K562 (cell line): Measurements from ENCODE around the gene PARD3. TPM values are rescaled to one million over a fixed set of nuclear protein-coding genes. Genes with fewer than 3 reads are reported as not detected.

ENCODE experiments used
- ATAC-seq: fragments of 200-7000 bp; cut with Tn5 transposase; 3 replicates; pipeline ENCODE4 v1.9.1; 2020; ENCODE audit warnings: moderate library complexity
- BruUV-seq: library from RNA; stranded (reverse); fragments of 400-500 nt; replicated peaks from 2 replicates; lab custom pipeline; 2021; lab: Mats Ljungman, UMichigan
- CTCF ChIA-PET: fragments of 300-600 bp; formaldehyde crosslinking; extraction: SDS; loops from one replicate; lab custom pipeline; 2021; ENCODE audit warnings: low intra/inter-chr PET ratio; lab: Yijun Ruan, JAX
- POLR2A ChIA-PET: fragments of 300-600, 350-650 bp; sonication (Branson Sonifier 250); formaldehyde crosslinking; extraction: SDS; loops from one replicate; lab custom pipeline; 2021; ENCODE audit warnings: antibody characterized with exemption, inconsistent platforms; lab: Yijun Ruan, JAX
- DNase-seq, 4 experiments: peaks; one replicate each; pipeline versions ENCODE4 v3.0.0 to v3.0.0-alpha.2; 2011 to 2018; ENCODE audit warnings: low spot score in 3 of 4, mixed read lengths in 3 of 4; ENCODE audit errors: extremely low read depth in 1 of 4
- FAIRE-seq: peaks from 2 replicates; lab custom pipeline; 2011; peaks lifted over from hg19 to GRCh38; lab: Jason Lieb, UNC
- H2AFZ ChIP-seq: 2 replicates; pipeline ENCODE4 v1.6.0; 2011; ENCODE audit warnings: low read depth, low read length, control low read depth, inconsistent platforms
- H3K27ac ChIP-seq: fragments of 200-600 bp; 3 replicates; pipeline ENCODE4 v1.8.0; 2011; ENCODE audit warnings: low read depth, mild to moderate bottlenecking, control low read depth, inconsistent platforms, low read length, moderate library complexity, mixed read lengths; ENCODE audit errors: extremely low read depth
- H3K27me3 ChIP-seq, 2 experiments: fragments of 300-600 bp in 1 of 2; 2 replicates in 1 of 2; 3 replicates in 1 of 2; pipeline versions ENCODE4 v1.6.0 to v1.8.0; 2011; ENCODE audit warnings: inconsistent platforms in 2 of 2, low read length in 2 of 2, mild to moderate bottlenecking in 1 of 2, mixed read lengths in 1 of 2, moderate library complexity in 1 of 2; ENCODE audit not compliant: control insufficient read depth in 2 of 2, insufficient read depth in 2 of 2
- H3K36me3 ChIP-seq: fragments of 300-600 bp; 3 replicates; pipeline ENCODE4 v1.8.0; 2011; ENCODE audit warnings: mild to moderate bottlenecking, low read length, inconsistent platforms; ENCODE audit not compliant: control insufficient read depth, insufficient read depth
- H3K4me1 ChIP-seq, 2 experiments: fragments of 200-600 bp in 1 of 2; replicated peaks in 1 of 2; 2 replicates in 1 of 2; 3 replicates in 1 of 2; pipeline versions ENCODE4 v1.5.1 to v1.8.0; 2011; ENCODE audit warnings: inconsistent platforms in 2 of 2, low read length in 2 of 2, mild to moderate bottlenecking in 1 of 2, mixed read lengths in 1 of 2, moderate library complexity in 1 of 2; ENCODE audit not compliant: control insufficient read depth in 2 of 2, insufficient read depth in 2 of 2
- H3K4me2 ChIP-seq: 2 replicates; pipeline ENCODE4 v1.6.1; 2011; ENCODE audit warnings: low read length, control low read depth, inconsistent platforms, mixed read lengths; ENCODE audit not compliant: insufficient read depth
- H3K4me3 ChIP-seq: fragments of 200-600 bp; sonication (generic), shearing (Covaris generic); 2 replicates; pipeline ENCODE4 v1.5.1; 2016; ENCODE audit warnings: control low read depth, inconsistent platforms
- H3K79me2 ChIP-seq: fragments of 200-600 bp; 3 replicates; pipeline ENCODE4 v1.8.0; 2011; ENCODE audit warnings: low read length, inconsistent platforms; ENCODE audit not compliant: control insufficient read depth, insufficient read depth
- H3K9ac ChIP-seq, 2 experiments: 2 replicates each; pipeline versions ENCODE4 v1.6.0 to v1.6.1; 2011; ENCODE audit warnings: low read depth in 2 of 2, low read length in 2 of 2, control low read depth in 1 of 2, inconsistent platforms in 1 of 2, mild to moderate bottlenecking in 1 of 2, mixed read lengths in 1 of 2; ENCODE audit not compliant: insufficient read depth in 1 of 2
- H3K9me1 ChIP-seq: one replicate; pipeline ENCODE4 v1.6.0; 2011; ENCODE audit warnings: inconsistent platforms, mild to moderate bottlenecking, low read length, moderate library complexity; ENCODE audit not compliant: control insufficient read depth, insufficient read depth
- H3K9me3 ChIP-seq: replicated peaks from 2 replicates; pipeline ENCODE4 v1.5.1; 2011; ENCODE audit warnings: low read depth, low read length, inconsistent platforms; ENCODE audit not compliant: control insufficient read depth, insufficient read depth
- H4K20me1 ChIP-seq: replicated peaks from 2 replicates; pipeline ENCODE4 v1.6.1; 2011; ENCODE audit warnings: low read length, inconsistent platforms, mixed read lengths; ENCODE audit not compliant: control insufficient read depth, insufficient read depth
- AFF4 ChIP-seq: sonication (generic); formaldehyde crosslinking; IDR thresholded peaks from 2 replicates; pipeline ENCODE4 v1.8.0; 2023; ENCODE audit warnings: mild to moderate bottlenecking, missing genetic modification reagents
- BRD4 ChIP-seq: fragments of 200-600 bp; sonication (generic); IDR thresholded peaks from 2 replicates; pipeline ENCODE4 v1.6.1; 2017; ENCODE audit warnings: inconsistent platforms
- E2F3 ChIP-seq: fragments of 250-450 bp; sonication (Bioruptor Pico); IDR thresholded peaks from 2 replicates; pipeline ENCODE4 v1.4.0; 2020; ENCODE audit warnings: mild to moderate bottlenecking
- E2F5 ChIP-seq: sonication (generic); formaldehyde crosslinking; IDR thresholded peaks from 2 replicates; pipeline ENCODE4 v1.8.0; 2022; ENCODE audit warnings: mild to moderate bottlenecking, missing genetic modification reagents
- ETV1 ChIP-seq: fragments of 450-650 bp; conservative IDR thresholded peaks from 2 replicates; pipeline ENCODE4 v1.6.1; 2016; ENCODE audit warnings: missing genetic modification characterization, control low read depth, low read depth, missing compliant biosample characterization
- FOXK1 ChIP-seq: sonication (generic); formaldehyde crosslinking; IDR thresholded peaks from 2 replicates; pipeline ENCODE4 v1.8.0; 2022; ENCODE audit warnings: missing genetic modification reagents, mild to moderate bottlenecking, borderline replicate concordance
- GATAD2B ChIP-seq: fragments of 450-650 bp; IDR thresholded peaks from 2 replicates; pipeline ENCODE4 v1.6.1; 2017; ENCODE audit warnings: mild to moderate bottlenecking, borderline replicate concordance
- HNRNPLL ChIP-seq: fragments of 200-400 bp; formaldehyde crosslinking; IDR thresholded peaks from 2 replicates; pipeline ENCODE4 v1.6.1; 2017; ENCODE audit warnings: low read length, low read depth, mild to moderate bottlenecking; ENCODE audit not compliant: poor library complexity, severe bottlenecking
- NFRKB ChIP-seq: fragments of 450-650 bp; IDR thresholded peaks from 2 replicates; pipeline ENCODE4 v1.6.1; 2016; ENCODE audit warnings: low read depth
- NONO ChIP-seq, 2 experiments: fragments of 200-400 bp in 1 of 2; fragments of 450-650 bp in 1 of 2; formaldehyde crosslinking in 1 of 2; IDR thresholded peaks; 2 replicates each; pipeline ENCODE4 v1.6.1; 2017; ENCODE audit warnings: low read depth in 2 of 2, mild to moderate bottlenecking in 2 of 2, moderate library complexity in 2 of 2, low read length in 1 of 2
- NR2C2 ChIP-seq, 2 experiments: fragments of 200-800 bp in 1 of 2; sonication (Bioruptor generic) in 1 of 2; sonication (generic) in 1 of 2; formaldehyde crosslinking in 1 of 2; IDR thresholded peaks; 2 replicates each; pipeline versions ENCODE4 v1.6.1 to v1.8.0; 2016 to 2022; ENCODE audit warnings: mild to moderate bottlenecking in 1 of 2, missing compliant biosample characterization in 1 of 2, missing genetic modification characterization in 1 of 2, missing genetic modification reagents in 1 of 2
- PHF8 ChIP-seq: fragments of 200-600 bp; sonication (generic); IDR thresholded peaks from 2 replicates; pipeline ENCODE4 v1.6.1; 2012; ENCODE audit warnings: mixed run types, mild to moderate bottlenecking, inconsistent platforms, low read length, moderate library complexity, borderline replicate concordance
- POLR2AphosphoS5 ChIP-seq: IDR thresholded peaks from 2 replicates; pipeline ENCODE4 v1.6.1; 2011; ENCODE audit warnings: mild to moderate bottlenecking, low read depth, low read length, moderate library complexity; ENCODE audit not compliant: control insufficient read depth, insufficient read depth
- PTRF ChIP-seq: fragments of 450-650 bp; IDR thresholded peaks from 2 replicates; pipeline ENCODE4 v1.6.1; 2016; ENCODE audit warnings: mild to moderate bottlenecking, missing genetic modification characterization, missing compliant biosample characterization
- TRIM28 ChIP-seq: fragments of 450-650 bp; IDR thresholded peaks from 2 replicates; pipeline ENCODE4 v1.6.1; 2017
- ZNF12 ChIP-seq: sonication (generic); formaldehyde crosslinking; IDR thresholded peaks from 2 replicates; pipeline ENCODE4 v1.4.0; 2020; ENCODE audit warnings: mild to moderate bottlenecking, missing genetic modification reagents
- ZNF311 ChIP-seq: fragments of 250-450 bp; sonication (Bioruptor Pico); IDR thresholded peaks from 2 replicates; pipeline ENCODE4 v1.4.0; 2020; ENCODE audit warnings: mild to moderate bottlenecking, moderate library complexity
- WGBS: fragments of 100-300 bp; shearing (Covaris generic); methylation state at CpG from one replicate; pipeline ENCODE4 v1.1.6; 2016; ENCODE audit warnings: low coverage, mixed read lengths; ENCODE audit not compliant: insufficient coverage; ENCODE audit errors: missing lambda C conversion rate; 5-methylcytosine and 5-hydroxymethylcytosine counted together
- in situ Hi-C: fragments of 300-500 bp; cut with MboI; formaldehyde crosslinking; loops from 4 replicates; pipeline ENCODE4 v1.15.0; 2018; ENCODE audit warnings: inconsistent platforms, mixed read lengths
- intact Hi-C: fragments of 100-400 bp; cut with micrococcal nuclease; formaldehyde crosslinking; loops from 2 replicates; pipeline ENCODE4 v1.14.2; 2022
- polyA plus RNA-seq, 8 experiments: library from polyadenylated mRNA; depleted of rRNA in 4 of 8; stranded (reverse) in 5 of 8; unstranded in 3 of 8; fragments of >200 nt; fragmentation: Nextera tagmentation in 2 of 8; fragmentation: Illumina TruSeq in 1 of 8; extraction: Ambion mirVana in 2 of 8; extraction: Trizol in 1 of 8; gene quantifications; 2 replicates each; pipeline versions ENCODE4 v1.2.1 to v1.2.3, GENCODE V29; 2011 to 2014; ENCODE audit warnings: inconsistent platforms in 1 of 8, missing spikeins in 1 of 8
- total RNA-seq, 7 experiments: library from RNA; depleted of rRNA in 6 of 7; stranded (reverse); fragments of >200 nt in 6 of 7; fragmentation: Illumina TruSeq in 2 of 7; extraction: Trizol in 2 of 7; gene quantifications; 2 replicates each; pipeline versions ENCODE4 v1.2.1 to v1.2.3, GENCODE V29; 2011 to 2021; ENCODE audit warnings: low replicate concordance in 1 of 7

The PARD3 gene
- total and polyA plus RNA-seq, 9 of the 15 experiments (the other 6 are each of a cell fraction or from before 2014, with no cell fraction given): 2.7 to 11.7 (median 7.7) TPM

- TF ChIP-seq AFF4: no peak
- no peak for TF ChIP-seq GATAD2B
- no peak for TF ChIP-seq NR2C2 (CRISPR knock-in tag; IDR thresholded peaks at IDR 0.05)
- no peak for TF ChIP-seq NR2C2 (tag; IDR thresholded peaks at IDR 0.05)
- no peak for TF ChIP-seq HNRNPLL
- TF ChIP-seq TRIM28: no peak
- TF ChIP-seq BRD4: no peak
Observed at GRCh38 chr10:34171957-34172527, 643.1 kb downstream of the PARD3 start (continued).

- ChIA-PET POLR2A (interaction anchor here (0.7 kb wide), 1 partner anchor 483 kb away, joined by 3 read pairs; no protein-coding TSS in a partner anchor), CTCF (no interaction called here)
- Histone ChIP-seq H3K9ac (no peak overlapping the region), H3K79me2 (no peaks in the 10 kb centered on the region), H3K4me2 (no peak overlapping the region), H3K9me1 (no peaks in the 10 kb centered on the region), H2AFZ (no peak overlapping the region), H3K27ac (no peak overlapping the region), H3K4me3 (no peak overlapping the region), H3K4me1 (no peaks in the 10 kb centered on the region), H3K9me3 (no peaks in the 10 kb centered on the region), H3K27me3 (peaks cover 0 to 3% of the 10 kb centered on the region in 2 experiments; a peak in 1 of 5 replicates), H3K36me3 (no peaks in the 10 kb centered on the region), H4K20me1 (no peaks in the 10 kb centered on the region)
- DNase-seq (no peak), FAIRE-seq (no peak), ATAC-seq (no peak)
- WGBS: 0% methylated on average over 3 of the region's 3 CpGs
- no TSS peak for BruUV-seq
- intact Hi-C loops: no loop called here
- in situ Hi-C loops: no loop called here
- TF ChIP-seq ETV1 (tag) (no peak), FOXK1 (no peak), PHF8 (no peak), POLR2AphosphoS5 (no peak), E2F3 (CRISPR knock-in tag) (no peak), PTRF (tag) (no peak), NFRKB (no peak), E2F5 (no peak), ZNF12 (CRISPR knock-in tag) (no peak), ZNF311 (CRISPR knock-in tag) (no peak), NONO (IDR thresholded peaks at IDR 0.05; ENCODE audit: low read depth in 2 of 2, low read length in 1 of 2) (no peak)
Observed at GRCh38 chr10:34169677-34170076, 645.4 kb downstream of the PARD3 start.
